ENCODE data around the gene CNGA3.
"Not testable (repeated sequence)": the region's sequence is repeated elsewhere in the genome, so short reads cannot be mapped to it uniquely, and the experiment has no call there.

The CNGA3 gene

GRCh38 chr2:98404556-98405250, 58.4 kb downstream of the CNGA3 start:
- DNase-seq (ENCODE audit: low spot score), result no peak

GRCh38 chr2:98405301-98405700, 59.0 kb downstream of the CNGA3 start:
- DNase-seq (ENCODE audit: low spot score), result no peak

- no peak for DNase-seq (ENCODE audit: low spot score)
These were observed 61.9 kb downstream of the CNGA3 start for GRCh38 chr2:98408155-98408554.

GRCh38 chr2:98412751-98413458, 66.6 kb downstream of the CNGA3 start:
- DNase-seq (ENCODE audit: low spot score), result peak; percentile 63

- not testable (repeated sequence) for DNase-seq (ENCODE audit: low spot score)
These were observed 68.0 kb downstream of the CNGA3 start for GRCh38 chr2:98414246-98414645.

GRCh38 chr2:98415719-98416248, 69.5 kb downstream of the CNGA3 start:
- DNase-seq (ENCODE audit: low spot score), result not testable (repeated sequence)

GRCh38 chr2:98416383-98417159, 70.3 kb downstream of the CNGA3 start:
- no peak for DNase-seq (ENCODE audit: low spot score)

GRCh38 chr2:98419544-98419943, 73.3 kb downstream of the CNGA3 start:
- DNase-seq (ENCODE audit: low spot score), result no peak

- DNase-seq (ENCODE audit: low spot score), result no peak
These were observed 73.9 kb downstream of the CNGA3 start for GRCh38 chr2:98419977-98420725.

- no peak for DNase-seq (ENCODE audit: low spot score)
These were observed 76.2 kb downstream of the CNGA3 start for GRCh38 chr2:98422449-98422848.

- DNase-seq (ENCODE audit: low spot score), result no peak
These were observed 80.5 kb downstream of the CNGA3 start for GRCh38 chr2:98426771-98427170.

GRCh38 chr2:98432145-98432544, 85.9 kb downstream of the CNGA3 start:
- no peak for DNase-seq (ENCODE audit: low spot score)

GRCh38 chr2:98433363-98433964, 87.2 kb downstream of the CNGA3 start:
- no peak for DNase-seq (ENCODE audit: low spot score)

- no peak for DNase-seq (ENCODE audit: low spot score)
These were observed 88.2 kb downstream of the CNGA3 start for GRCh38 chr2:98434492-98434891.

- DNase-seq (ENCODE audit: low spot score), result not testable (repeated sequence)
These were observed 89.4 kb downstream of the CNGA3 start for GRCh38 chr2:98435670-98436069.

GRCh38 chr2:98436734-98437133, 90.5 kb downstream of the CNGA3 start:
- no peak for DNase-seq (ENCODE audit: low spot score)

- DNase-seq (ENCODE audit: low spot score), result no peak
These were observed 92.2 kb downstream of the CNGA3 start for GRCh38 chr2:98438190-98439133.

GRCh38 chr2:98441706-98442450, 95.6 kb downstream of the CNGA3 start:
- DNase-seq (ENCODE audit: low spot score), result no peak

- DNase-seq (ENCODE audit: low spot score), result no peak
These were observed 96.2 kb downstream of the CNGA3 start for GRCh38 chr2:98442488-98442887.

Data from germinal center (tissue), 1 donor.